GM19351 (cell line): ENCODE results near the gene ZNF219.
A peak's percentile ranks its signal among the peaks of the same experiment; 100 is the strongest.

Experiments
- ATAC-seq: cut with Tn5 transposase; IDR thresholded peaks from one replicate; pipeline ENCODE4 v1.9.1; 2021; ENCODE audit warnings: mild to moderate bottlenecking, moderate library complexity; ENCODE audit not compliant: unreplicated experiment

ZNF219 gene

DNA sequence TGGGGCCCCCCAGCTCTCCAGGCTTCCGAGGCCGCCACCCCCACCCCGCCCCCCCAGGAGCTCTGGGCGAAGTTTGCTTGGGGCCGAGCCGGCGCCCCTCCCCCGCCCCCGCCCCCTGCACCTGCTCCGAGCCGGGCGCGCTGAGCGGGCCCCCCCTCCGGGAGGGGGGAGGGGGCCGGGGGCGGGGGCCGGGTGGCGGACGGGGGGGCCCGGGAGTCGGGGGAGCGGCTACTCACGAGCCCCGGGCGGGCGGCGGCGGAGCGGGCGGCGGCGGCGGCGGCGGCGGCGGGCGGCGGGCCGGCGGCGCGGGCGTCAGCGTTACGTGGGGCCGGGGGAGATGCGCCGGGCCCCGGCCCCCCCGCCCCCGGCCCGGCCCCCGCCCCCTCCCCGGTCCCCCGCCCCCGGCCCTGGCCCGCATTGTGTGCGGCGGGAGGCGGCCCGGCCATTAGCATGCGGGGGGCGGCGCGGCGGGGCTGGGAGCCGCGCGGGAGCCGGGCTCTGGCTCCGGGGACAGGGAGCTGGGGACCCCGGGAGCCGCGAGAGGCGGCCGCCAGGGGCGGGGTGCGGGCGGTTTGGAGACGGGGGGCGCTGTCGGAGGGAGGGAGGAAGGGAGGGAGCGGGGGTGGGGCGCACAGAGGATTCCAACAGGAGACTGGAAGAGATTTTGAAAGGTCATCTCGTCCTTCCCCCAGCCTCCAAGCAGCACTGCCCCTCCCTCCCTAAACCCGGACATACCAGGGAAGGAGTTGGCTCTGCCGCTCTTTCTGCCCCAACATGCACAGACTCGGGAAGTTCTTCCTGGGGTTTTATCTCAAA lies at the start of gene ZNF219:
Gene ZNF219 (minus strand): TSS at position 580 of the 816 bp plus-strand sequence. CDS start 5,064 bp downstream, outside the sequence.
- no peak for ATAC-seq

DNA sequence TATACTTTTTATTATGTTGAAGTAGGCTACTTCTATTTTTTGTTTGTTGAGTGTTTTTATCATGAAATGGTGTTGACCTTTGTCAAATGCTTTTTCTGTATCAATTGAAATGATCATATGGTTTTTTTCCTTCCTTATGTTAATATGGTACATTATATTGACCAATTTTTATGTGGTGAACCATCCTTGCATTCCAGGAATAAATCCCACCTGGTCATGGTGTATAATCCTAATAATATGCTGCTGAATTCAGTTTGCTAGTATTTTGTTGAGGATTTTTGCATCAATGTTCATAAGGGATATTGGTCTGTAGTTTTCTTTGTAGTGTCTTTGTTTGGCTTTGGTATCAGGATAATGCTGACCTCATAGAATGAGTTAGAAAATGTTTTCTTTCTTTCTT lies 47.0 kb upstream of the ZNF219 start:
- no peak for ATAC-seq

DNA sequence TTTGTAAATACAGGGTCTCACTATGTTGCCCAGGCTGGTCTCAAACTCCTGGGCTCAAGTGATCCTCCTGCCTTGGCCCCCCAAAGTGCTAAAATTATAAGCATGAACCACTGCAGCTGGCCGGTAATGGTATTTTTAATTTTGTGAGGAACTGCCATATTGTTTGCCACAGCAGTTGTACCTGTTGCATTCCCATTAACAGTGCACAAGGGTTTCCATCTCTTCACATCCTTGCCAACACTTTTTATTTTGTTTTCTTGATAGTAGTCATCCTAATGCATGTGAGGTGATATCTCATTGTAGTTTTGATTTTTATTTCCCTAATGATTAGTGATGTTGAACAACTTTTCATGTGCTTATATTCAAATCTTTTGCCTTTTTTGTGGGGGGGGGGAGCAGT lies 43.9 kb upstream of the ZNF219 start:
- ATAC-seq: no peak

DNA sequence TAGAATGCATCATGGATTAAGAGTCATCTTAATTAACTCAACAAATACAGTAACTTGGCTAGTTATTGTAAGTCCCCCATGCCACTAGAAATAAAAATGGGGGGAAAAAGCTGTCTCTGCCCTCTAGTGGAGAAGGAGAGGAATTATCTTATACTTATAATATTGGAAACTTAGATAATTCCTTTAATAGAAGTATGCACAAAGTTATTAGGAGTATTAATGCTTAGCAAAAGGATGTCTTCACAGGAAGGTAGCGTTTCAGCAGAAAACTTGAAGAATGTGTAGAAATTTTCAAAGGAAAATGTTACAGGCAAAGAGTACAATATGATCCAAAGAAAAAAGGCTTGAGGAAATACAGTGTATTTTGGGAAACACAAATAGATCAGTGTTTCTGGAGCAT lies 37.6 kb upstream of the ZNF219 start:
- ATAC-seq: no peak

DNA sequence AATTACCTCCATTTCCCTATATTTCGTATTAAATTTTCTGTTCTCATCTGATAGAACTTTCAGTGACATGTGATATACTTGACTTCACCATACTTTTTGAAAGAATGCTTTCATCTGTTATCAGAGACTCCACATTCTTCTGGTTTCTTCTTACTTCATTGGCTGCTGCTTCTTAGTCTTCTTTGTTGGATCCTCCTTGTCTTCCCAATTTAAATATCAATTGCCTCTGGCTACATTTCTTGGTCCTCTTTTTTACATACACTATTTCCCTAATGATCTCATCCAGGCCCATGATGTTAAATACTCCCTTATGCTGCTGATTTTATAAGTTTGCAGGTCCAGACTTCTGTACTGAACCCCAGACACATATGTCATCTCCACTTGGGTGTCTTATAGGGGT lies 35.4 kb upstream of the ZNF219 start:
- no peak for ATAC-seq

DNA sequence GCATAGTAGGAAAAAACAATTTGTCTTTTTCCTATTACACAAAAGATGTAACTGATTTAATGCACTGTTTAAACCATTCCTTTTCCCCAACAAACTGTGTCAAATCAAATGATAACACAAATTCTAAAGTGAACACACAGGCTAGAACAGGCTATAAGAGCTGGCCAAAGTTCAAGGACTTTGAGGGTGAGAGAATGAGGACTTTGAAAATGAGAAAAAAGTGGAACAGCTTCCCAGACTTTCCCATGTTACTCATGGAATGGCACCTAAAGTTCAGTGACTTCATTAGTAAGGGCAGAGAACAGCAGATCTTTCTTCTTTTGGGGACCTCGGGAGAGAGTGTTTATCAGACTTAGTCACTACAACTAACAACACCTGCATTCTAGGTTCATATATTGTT lies 25.0 kb upstream of the ZNF219 start:
- ATAC-seq: no peak

DNA sequence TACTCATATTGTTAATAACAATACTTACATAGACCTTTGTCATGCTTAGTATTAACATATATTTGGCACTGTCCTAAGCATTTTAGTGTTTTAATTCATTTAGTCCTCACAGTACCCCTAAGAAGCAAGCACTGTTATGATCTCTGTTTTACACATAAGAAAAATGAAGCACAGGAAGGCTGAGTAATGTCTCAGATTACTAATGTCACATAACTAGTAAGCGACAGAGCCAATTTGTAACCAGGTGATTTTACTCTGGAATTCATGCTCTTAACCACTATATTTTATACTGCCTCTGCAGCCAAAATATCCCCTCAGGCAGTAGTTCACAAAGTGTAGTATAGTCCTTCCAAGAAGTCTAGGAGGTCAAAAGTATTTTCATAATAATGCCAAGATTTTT lies 22.7 kb upstream of the ZNF219 start:
- no peak for ATAC-seq

DNA sequence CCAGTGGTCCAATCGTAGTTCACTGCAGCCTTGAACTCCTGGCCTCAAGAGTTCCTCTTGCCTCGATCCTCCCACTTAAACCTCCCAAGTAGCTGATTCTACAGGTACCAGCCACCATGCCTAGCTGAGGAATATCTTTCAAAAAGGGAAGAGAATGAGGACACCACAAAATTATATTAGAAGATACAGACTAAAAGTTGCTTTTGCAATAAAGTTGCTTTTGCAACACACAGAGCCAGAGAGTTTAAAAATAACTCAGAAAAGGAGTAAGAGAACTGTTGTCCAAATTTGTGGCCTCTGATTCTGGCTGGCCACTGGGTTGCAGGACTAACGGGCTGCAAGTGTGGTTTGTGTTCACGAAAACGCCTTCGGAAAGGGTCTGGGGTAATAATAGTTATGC lies 22.2 kb upstream of the ZNF219 start:
- no peak for ATAC-seq

DNA sequence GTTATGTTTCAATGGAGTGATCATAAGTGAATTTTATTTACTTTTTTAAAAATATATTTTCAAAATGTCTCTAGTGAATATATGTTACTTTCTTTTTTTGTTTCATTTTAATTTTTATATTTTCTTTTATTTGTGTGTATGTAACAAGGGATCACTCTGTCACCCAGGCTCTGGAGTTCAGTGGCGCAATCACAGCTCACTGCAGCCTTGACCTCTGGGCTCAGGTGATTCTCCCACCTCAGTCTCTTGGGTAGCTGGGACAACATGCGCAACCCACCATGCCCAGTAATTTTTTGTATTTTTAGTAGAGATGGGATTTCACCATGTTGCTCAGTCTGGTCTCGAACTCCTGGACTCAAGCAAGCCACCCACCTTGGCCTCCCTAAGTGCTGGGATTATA lies 20.5 kb upstream of the ZNF219 start:
- ATAC-seq: no peak

DNA sequence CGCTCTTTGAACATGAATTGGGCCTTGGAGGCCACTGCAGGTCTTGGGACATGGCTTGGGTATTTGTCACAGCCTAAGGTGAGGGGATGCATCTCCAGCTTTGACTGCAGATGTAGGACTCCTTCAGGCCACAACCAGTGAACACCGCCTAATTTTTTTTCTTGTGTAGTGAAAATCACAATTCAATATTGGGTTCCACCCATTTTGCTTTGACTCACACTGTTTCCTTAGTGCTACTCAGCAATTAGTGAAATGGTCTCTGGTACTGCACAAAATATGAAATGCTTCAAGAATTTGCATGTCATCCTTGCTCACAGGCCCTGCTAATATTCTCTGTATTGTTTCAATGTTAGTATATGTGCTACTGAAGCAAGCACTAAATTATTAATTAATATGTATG lies 14.9 kb upstream of the ZNF219 start:
- ATAC-seq: no peak

DNA sequence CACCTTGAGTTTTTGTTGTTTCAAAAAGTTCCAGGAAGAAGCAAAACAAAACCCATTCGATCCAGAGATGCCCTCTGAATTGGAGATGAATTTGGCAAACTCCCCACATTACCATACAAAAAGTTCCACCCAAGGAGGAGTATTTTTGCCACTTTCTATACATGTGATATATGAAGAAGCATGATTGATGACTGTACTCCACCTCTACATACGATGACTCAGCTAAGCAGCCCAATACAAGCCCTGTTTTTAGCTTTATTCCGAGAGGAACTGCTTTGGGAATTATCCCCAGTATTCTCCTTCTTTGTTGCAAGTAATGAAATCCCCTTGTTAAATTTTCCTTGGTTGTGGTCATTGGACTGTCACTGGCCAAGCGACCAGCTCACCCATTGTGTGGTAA lies 13.8 kb upstream of the ZNF219 start:
- ATAC-seq: no peak

DNA sequence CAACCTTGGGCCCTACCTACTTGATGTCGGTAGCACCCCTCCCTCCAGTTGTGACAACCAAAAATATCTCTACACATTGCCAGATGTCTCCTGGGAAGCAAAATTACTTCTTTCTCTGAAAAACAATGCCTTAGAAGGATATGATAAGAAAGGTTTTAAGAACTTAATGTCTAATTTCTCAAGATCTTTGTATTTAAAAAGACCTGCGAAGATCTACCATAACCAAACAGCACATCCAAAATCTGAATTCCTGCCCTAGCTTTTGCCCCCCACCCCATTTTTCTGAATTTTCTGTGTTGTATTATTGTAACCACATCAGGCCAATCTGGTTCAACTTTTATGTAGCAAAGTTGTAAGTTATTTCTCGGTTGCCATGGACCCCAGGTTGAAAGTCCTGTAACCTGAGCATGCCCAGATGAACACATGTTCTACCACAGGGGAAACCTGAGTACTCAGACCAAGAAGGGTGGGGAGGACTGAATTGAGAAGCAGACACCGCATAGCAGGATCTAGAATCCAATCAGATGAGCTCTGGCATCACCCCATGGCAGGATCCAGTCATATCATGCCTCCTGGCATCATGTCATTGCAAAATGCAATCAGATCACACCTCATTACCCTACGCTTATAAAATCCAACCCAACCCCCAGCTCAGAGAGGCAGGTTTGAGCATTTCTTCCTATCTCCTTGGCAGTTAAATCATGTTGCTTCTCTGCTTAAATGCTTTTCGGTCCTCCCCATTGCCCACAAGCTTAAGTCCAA lies 11.1 kb upstream of the ZNF219 start:
- ATAC-seq: peak; percentile 61

DNA sequence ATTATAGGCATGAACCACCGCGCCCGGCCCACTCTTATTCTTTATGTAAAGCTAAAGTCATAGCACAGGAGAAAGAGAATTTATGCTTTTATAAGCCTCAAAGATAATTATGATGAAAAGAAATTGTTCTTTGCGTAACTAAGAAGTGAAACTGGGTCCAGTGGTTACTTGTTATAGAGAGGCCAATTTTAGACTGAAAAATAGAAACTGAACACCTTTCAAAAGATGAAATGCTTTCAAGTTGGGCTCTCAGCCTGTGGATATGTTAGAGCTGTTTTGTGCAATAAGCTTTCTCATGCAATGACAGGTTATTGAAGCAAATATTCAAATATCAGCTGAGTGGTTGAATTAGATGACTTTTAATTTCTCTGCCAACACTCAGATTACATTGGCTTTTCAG lies 10.3 kb upstream of the ZNF219 start:
- ATAC-seq: no peak

DNA sequence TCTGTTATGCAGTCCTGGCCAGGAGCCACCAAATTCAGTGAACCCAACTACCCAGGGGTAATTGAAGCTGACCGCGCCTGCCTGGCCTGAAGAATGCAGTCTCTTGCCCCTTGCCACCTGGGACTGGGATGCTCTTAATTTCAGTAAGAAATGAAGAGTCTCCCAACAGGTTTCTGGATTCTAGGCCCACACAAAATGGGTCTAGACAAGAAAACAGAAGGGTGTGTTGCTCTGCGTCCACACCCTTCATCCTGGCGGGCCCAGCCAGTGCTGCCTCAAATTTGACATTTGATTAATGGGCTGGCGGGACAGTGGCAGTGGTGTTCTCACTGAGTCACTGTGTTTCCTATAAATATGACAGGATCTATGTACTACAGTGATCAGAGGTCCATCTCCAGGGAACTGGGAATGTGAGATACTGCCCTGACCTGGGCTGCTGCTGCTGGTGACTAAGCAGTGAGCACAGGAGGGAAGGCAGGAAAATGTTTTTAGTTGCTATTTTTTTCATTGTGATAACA lies 8.9 kb upstream of the ZNF219 start:
- no peak for ATAC-seq

DNA sequence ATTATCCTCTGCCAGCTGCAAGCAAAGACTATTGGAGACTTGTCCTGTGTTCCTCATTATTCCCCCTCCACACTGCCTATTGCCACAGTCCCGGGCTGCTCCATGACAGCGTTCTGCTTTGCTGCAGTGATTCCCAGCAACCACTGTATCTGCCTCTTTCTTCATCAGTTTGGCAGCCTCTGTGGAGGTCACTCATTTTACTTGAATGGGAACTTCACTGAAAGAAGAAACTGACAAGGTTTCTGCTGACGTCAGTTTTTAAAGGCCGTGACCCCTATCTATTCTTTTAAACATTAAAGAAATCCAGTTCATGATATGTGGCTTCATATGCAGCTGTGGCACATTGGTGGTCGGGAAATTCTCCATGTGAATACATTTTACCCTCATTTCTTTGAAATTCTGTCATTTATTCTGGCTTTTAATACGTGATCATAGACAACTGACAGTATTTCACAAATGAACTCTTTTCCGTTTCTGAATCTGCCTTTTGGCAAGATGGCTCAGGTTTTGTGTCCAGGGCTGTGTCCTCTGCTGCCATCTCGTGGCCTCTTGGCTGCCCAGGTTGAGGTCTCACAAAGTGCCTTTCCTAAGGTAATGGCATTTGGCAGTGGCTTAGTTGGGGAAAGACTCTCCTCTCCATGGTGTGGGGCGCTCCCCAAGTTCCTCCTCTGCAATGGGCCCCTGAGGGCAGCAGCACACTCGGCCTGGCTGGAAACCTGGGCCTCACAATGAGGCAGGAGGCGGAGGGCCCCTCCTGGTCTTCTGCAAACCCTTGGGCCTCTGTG lies 8.2 kb upstream of the ZNF219 start:
- ATAC-seq: no peak

DNA sequence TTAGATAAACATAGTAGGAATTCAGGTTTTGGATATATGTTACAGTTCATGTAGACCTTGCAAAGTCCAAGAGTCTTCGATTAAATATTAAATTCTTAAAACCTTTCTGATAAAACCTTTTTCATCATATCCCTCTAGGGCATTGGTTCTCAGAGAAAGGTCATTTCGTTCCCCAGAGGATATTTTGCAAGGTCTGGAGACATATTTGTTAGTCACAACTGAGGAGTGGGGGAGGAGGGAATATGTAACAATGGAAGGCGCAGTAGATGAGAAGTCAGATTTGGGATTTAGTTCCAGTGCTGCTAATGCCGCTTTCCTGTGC lies 7.7 kb upstream of the ZNF219 start:
- no peak for ATAC-seq

DNA sequence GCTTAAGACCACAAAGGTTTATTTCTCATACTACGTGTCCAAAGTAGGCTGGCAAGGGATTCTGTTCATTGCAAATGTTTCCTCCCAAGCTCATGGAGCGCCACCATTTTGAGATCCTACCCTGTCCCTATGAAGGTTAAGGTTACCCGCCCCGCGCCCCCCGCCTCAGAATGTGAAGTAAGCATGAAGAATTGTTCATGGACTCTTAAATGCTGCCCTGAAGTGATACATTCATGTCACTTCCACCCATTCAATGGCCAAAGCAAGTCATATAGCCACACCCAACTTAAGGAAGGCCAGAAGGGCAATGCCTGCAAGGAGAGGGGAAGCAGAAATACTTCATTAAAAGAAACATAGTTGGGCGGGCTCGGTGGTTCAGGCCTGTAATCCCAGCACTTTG lies 6.6 kb upstream of the ZNF219 start:
- no peak for ATAC-seq

DNA sequence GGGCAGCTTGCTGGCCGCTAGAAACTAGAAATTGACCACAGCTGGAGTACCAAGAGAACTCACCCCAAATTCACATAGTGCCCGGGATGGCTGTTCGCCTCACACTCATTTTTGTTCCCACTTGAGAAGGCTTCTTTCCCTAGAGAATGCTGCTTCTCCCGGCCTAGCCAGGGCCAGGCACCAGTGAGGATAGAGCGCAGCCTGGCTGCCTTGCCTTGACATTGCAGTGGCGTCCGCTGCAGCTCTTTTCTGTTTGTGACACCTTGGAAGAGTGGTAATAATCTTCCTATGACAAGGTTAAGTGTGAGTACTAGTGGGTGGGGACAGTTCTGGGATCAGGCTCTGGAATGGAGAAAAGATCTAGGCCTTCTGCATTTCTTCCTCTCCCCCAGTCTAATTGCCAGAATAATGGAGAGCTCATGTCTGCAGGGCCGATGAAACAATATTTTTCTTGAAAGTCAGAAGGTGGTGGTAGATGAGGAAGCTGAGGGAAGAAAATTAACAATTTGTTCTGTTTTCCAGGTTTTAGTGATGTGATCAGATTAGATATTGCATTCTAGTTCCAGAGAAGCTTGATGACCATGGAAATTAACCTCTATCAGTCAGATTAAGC lies 6.1 kb upstream of the ZNF219 start:
- ATAC-seq: peak; percentile 37

DNA sequence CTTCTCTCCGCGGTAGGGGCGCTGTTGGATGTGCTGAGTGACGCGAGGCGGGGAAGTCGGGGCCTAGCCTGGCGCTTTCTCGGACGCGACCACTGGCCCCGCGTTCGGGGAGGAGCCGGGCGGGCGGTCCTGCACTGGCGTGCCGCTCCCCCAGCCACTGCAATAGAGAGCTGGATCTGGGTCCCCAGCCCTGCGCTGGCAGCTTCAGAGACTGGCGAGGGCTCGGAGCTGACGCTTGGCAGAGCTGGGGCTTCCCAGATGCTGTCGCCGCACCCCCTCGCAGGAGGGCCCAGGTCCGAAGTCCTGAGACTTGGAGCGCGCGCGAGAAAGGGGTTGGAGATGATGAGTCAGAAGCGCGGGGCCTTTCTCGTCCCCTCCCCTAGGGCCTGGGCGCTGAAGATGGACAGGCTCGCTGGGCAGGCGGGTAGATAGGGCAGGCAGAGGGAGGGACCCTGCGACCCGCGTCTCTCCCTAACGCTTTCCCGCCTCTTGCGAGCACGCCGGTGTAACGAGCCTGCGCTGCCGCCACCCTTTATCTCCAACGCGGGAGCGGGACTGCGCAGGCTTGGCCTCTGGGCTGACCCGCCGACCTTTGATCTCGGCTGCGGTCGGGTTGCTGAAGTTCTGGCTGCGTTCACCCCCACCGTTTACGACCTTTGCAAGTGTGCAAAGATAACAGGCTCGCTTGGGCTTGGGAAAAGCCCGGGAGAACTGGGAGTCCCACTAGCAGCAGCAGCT lies 5.4 kb upstream of the ZNF219 start:
- ATAC-seq: peak; percentile 88

DNA sequence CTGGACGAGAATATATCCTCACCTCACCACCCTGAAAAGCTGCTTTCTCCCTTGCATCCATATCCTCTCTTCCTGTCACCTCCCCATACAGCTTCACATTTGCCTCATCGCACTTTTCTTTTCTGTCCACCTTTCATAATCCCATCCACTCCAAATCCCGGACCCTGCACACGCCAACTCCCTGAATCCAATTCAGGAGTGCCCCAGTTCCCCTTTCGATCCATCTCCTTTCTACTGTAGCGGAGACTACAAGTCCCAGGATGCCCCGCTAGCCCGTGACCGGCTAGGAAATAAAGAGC lies 4.9 kb upstream of the ZNF219 start:
- ATAC-seq: peak; percentile 1
